HPDE6-E6E7 (cell line): ENCODE results near the gene PTCHD1.

Source experiments
- DNase-seq: peaks from one replicate; pipeline ENCODE4 v3.0.0; 2011; ENCODE audit warnings: missing footprints; ENCODE audit errors: extremely low spot score

The PTCHD1 gene

DNA sequence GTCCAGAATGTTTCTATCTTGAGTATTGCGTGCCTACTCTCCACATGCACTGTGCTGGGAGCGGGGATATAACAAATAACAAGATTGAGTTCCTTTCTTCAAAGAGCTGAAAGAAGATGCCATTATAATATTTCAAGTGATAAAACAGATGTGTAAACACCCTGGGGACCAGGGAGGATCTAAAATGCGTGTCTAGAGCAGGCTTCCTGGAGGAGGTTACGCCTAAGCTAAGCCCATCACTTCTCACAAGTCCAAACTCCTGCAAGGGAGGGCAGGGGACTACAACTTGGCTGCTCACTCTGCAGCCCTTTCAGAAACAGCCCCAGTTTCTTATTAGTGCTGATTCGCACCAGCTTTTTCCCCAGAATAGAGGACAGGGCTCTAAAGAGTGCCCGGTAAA lies 21.5 kb downstream of the PTCHD1 start:
- DNase-seq = no peak

DNA sequence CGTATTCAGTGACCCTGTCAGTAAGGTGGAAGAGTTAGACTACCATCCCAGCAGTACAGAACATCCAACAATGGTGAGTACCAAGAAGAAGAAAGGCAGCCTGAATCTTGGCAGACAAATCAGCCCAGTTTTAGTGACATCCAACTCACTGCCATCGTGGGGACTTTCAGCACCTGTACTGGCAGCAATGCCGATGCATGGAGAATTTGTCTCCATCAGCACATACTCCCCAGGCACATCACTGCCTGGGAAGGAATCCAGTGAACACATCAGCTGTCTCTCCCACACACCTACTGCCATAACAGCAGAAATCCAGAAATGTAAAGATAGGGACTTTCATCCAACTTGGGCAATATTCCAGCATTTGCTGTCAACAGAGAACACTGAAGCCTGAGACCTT lies 29.8 kb downstream of the PTCHD1 start:
- no peak for DNase-seq

DNA sequence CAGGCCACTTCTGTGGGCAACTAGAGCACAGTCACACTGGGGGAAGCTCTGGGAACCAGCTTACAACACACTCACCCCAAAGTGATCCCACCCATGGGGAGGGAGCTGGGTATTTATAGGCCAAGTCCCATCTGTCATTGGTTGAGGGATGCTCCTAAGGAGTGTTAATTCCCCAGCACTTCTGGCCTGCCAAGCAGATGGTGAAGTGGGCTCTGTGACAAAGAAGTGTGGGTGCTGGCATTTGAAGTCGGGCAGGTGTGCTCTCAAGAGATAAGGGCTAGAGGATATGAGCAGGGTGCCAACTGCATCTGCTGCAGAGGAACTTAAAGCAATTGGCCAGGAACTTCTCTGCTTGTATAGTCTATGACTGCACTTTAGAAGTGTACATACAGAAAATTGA lies 30.9 kb downstream of the PTCHD1 start:
- DNase-seq = no peak

DNA sequence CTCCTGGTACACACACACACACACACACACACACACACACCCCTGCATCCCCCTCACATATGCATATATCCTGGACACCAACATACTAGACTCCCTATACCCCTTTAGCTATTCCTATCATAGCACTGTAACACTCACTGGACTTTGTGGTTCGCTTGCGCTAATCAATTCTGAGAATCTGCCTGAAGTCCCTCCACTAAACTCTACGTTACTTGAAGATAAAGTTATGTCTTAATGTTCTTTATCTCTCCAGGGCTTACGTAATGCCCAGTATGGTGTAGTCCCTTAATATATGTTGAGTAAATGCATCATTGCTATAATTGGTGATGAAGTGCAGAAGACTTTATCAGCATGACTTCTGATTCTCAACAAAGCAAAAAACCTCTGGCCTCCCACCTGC lies 32.3 kb downstream of the PTCHD1 start:
- no peak for DNase-seq

DNA sequence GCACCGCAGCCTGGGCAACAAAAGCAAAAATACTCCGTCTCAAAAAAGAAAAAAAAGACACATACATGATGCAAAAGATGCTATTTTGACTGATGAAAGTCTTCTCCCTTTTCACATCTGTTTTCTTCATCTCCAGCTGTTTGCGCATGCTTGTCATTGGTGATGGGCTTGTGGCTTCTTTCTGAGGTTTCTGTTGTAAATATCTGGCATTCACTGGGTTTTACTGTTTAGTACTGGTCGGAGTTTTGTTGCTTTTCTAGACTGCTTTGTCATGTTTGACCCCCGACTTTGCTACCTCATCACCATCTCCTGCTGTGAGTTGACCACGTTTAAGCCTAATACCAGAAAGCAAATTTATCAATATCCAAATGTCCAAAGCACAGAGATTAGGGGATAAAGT lies 34.4 kb downstream of the PTCHD1 start:
- no peak for DNase-seq

DNA sequence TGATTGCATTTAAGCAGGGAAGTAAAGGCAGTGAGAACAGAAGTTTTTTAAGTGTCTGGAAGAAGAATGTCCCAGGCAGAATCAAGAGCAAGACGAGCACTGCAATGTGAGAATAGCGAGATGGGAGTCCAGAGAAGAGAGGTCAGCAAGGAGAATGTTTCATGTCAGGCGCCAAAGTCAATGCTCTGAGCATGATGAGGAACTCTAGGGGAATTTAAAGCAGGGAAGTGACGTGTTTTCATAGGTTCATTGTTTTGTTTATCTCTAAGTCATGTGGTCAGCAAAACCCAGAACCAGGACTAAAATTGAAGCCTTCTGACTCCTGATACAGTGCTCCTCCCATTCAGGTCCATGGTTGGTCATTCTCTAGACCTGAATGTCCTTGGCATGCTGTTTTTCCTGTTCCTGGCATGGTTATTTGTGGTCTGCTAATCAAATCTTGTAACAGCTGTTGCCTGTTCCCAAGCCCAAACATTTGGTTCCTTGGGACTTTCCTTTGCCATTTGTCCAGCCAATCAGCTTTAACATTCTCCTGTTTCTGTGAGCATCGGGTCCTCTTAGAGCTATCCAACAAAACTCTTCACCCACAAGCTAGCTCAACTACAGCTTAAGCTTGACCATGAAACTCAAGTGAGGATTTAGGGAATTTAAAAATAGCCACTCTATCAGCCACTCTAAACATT lies 37.7 kb downstream of the PTCHD1 start:
- no peak for DNase-seq

DNA sequence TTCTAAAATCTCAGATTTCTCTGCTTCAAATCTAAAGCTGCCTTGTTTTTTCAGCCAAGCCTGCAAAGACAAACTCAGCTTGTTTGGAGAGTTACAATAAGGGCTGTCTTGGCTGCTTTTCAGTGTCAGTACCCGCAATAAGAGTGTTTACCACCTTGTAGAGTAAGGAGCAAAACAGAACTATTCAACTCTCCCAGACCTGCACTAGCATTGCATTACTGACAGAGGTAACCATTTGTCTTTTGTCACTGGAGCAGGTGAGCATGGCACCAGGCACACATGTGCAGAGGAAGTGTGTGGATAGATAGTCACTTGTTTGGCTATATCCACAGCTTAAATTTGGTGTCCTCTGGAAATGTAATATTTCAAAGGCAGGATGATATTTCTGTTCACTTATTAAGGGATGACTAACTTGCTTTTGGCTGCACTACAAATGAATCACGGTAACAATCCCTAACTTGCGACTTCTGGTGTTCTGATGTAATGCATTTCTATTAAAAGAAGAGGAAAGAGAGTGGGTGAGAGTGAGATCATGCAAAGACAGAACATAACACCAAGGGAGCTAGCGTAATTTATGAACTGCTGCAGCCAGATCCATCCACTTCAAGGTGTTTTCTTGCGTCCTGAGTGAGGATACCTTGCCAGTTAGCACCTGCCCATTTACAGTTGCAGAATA lies 38.6 kb downstream of the PTCHD1 start:
- peak; percentile 40 for DNase-seq

DNA sequence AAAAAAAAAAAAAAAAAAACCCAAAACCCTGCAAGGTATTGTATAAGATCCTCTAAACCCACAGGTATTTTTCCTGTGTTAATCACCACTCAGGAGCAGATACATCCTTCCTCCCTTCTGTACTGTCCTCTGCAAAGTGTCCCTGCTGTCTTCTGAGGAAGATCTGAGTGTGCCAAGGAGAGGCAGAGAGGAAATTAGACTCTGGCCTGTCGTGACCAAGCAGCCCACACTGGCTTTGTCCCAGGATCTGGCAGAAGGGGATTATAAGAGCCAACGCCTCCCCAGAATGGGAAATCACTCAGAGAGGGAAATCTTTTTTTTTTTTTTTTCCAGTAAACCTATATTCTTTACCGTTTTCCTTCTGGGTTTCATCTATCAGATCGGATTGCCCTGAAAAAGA lies 39.6 kb downstream of the PTCHD1 start:
- DNase-seq = no peak

DNA sequence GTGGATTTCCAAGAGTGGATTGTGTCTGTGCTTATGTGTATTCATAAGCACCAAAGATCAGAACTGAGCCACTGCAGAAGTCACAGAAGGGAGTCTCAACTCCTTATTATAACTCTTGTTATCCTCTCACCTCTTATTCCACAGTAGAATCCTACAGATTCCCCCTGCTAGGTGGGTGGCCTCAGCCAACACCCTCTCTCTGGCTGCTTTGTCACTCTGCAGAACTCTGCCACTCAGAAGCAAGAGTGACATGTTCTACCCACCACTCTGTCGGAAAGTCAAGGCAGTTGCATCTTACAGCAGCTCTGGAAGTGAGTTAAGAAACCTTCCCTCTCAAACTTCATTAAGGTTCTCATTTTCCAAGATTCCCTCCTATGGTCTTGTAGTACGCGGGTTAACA lies 41.9 kb downstream of the PTCHD1 start:
- no peak for DNase-seq

DNA sequence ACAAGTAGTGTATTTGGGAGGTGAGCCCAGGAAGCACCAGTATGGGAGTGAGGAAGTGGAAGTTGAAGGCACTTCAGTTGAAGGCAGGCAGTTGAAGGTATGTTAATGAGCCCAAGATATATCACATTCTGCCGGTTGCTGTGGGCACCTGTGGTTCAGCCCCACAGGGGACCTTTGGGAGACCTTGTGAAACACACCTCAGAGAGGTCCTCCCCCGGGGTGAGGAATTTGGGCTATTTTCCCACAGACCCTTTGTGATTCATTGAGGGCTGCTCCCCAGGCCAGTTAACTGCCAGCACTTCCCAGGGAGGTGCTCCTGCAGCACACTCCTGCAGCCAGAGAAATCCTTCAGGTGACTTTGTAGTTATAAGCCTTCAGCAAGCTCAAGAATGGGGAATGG lies 45.9 kb downstream of the PTCHD1 start:
- no peak for DNase-seq

DNA sequence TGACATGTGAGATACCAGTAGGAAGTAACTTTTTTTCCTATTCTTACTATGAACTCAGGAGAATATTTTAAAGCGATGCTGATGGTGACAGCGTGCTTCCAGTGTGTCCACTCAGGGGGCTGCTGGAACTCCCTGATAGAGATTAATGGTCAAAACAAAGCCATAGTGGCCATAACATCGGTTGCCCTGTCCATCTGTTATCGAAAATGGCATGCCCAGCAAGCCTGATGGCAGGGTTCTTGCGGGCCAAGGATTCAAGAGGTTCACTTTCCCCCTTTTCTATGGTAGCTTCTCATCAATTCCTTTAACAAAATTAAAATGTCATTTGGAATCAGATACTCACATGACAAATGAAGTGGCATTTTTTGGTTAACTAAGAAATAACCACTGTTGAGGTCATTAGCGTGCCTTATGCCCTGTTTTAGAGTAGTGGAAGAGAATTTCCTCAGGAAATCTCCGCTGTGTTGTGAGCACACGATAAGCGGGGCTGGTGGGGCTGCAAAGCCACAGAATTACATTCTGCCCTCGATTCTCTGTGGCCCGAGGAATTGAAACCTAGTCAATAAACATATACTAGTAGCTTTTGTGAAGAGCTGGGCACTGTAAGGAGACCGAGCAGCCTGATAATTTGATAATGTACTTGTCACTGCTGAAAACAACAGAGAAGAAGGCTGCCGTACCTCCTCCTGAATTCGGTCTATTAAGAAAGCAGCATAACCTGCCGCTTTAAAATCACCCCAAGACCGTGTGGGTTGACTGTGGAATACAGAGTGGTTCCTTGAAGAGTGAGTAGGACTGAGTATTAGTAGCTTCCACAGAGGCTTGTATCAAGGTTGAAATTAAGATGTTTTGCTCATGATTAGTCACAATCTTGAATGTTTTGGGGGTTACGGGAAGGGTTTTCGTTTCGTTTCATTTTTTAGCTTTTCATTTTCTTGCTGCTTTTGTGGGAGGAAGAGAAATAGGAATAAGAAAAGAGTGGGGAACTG lies 46.7 kb downstream of the PTCHD1 start:
- DNase-seq = no peak

DNA sequence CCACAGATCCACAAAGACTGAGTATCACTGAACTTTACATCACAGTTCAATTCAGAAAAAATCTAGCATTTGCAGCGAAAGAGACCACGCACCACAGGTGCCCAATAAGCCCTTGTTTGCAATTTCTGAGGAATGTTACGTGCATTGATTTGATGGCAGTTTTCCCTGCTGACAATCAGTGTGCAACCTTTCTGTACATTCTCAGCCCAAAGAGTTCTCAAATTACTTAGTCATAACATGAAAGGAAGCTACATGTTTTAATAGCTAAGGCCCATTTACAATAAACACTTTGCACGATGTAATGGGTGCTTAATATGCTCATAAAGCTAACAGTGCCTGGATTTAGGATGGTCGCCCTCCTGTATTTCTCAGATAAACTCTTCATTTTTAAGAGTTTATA lies 47.9 kb downstream of the PTCHD1 start:
- no peak for DNase-seq

DNA sequence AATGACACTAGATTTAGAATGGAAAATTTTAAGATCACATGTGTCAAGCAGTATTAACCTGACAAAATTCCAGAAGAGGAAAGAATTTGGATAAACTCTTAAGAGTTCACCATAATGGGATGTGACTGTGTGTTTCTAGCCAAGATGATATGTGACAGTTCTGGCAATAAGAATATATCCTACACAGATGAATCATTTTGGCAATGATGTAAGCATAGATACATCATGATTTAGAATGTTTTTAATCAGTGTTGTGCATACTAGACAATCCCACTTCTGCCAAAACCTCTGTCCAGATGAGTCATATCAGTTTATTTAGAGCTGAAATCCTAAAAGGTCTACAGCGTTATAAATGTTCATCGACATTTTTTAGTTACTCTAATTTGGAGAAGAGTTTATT lies 48.8 kb downstream of the PTCHD1 start:
- DNase-seq = no peak

DNA sequence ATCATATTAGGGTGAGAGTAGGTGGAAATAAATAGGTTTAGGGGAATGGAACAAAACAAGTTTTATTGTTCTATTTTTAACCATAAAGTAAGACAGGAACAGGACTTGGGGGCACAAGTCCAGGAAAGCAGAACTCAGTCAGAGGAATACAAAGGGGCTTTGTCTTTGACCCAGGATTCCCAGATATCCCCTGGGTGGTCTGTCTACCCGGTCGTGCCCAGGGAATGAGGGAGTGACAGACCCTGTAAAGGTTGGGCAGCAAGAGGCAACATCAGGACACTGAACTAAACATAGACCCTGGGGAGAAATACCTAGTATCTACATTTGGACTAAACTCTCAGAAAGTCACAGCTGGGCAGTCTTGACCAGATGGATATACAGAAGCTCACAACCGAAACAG lies 50.6 kb downstream of the PTCHD1 start:
- DNase-seq = no peak

DNA sequence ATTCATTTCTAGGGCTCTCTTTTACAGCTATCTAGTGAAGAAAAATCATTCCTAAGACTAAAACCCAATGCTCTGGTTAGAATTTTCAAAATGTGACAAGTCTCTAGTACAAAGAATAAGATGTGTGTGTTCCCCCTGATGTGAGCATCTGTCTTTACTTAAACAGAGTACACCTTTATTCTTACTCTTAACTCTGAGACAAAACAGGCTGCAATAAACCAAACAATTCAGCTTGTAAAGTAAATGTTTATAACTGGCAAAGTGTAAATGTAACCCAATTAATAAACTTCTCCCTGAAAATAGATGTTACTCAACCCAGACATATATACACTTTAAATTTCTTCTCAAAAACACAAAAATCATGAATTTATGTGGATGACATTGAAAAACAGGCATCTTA lies 51.6 kb downstream of the PTCHD1 start:
- no peak for DNase-seq

DNA sequence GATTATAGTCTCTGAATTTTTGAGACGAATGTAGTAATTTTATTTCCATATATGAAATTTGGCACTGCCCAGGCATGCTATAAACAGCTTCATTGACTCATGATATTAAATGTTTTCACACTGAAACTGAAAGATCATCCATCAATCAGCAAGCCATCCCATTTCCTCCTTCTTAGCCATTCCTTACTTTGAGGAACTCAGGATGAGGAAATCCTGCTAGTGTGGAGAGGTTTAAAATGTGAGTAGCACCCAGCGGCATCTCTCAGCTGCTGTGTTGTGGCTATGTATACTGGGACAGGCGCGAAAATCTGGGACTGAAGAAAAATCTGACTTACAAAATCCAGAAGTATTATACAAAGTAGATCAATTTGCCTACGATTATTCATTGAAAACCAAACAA lies 52.1 kb downstream of the PTCHD1 start:
- DNase-seq = no peak

DNA sequence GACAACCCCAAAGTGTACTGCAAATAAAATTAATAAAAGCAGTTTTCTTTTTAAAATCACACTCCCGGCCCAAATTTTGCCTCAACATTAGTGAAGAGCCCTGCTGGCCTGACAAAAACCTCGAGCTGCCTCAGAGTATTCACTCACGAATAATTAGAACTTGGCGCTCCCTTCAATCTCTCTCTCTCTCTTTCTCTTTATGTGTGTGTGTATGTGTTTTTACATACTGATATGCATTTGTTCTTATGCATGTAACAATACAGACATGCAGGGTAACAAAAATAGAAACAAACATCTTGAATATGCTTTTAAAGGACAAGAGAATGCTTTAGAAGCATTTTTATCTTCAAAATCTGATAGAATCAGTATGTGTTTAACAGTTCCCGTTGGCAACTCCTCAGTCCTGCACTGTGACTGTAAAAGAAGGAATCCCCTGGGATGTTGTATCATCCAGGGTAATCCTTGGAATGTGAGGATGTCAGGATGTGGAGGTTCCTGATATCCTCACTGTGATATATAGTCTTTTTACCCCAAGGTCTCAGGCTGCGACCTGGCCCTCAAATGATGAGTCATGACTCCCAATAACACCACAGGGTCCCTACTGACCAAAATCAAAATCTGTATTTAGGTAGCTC lies 53.0 kb downstream of the PTCHD1 start:
- DNase-seq = no peak

DNA sequence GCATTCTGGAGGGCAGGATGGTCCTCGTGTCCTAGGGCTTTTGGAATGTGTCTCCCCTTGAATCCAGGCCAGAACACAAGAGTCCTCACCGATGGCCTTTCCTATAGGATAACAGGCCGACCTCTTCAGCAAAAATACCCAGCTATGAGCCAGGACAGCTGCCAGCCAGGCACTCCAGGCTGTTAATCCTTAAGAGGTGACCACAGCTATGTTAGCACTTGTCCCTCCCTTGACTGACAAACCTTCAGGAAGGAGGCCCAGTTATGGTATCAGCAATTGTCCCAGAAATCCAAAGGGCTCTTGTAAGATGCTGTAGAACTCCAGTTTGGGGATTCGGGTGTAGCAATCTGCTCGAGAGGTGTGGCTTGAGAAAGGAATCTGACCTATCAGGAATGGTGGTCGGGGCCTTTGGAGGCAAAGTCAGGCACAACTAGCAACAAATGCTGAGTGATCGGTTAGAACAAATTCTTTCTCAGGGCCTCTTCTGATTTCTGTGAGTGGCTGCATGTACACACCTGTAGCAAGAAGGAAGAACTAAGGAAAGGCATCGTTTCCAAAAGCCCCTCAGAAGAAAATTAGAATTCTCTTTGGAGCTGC lies 54.6 kb downstream of the PTCHD1 start:
- DNase-seq = no peak

DNA sequence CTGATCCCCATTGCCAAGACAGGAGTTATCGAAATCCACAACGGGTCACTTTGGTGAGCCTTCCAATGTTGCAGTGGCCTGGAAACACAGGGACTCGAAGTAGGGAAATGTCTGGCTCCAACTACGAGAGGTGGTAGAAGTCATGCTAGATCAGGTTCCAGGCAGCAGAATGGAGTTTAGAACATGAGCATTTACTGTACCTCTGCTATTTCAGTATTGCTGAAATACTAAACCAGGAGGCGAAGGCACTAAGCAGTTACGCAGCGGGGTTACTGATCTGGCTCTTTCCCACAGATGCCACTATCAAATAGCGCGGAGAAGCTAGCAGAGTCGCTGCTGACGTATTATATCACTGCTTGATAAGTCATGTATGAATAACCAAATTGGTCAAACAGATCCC lies 56.3 kb downstream of the PTCHD1 start:
- DNase-seq = no peak

DNA sequence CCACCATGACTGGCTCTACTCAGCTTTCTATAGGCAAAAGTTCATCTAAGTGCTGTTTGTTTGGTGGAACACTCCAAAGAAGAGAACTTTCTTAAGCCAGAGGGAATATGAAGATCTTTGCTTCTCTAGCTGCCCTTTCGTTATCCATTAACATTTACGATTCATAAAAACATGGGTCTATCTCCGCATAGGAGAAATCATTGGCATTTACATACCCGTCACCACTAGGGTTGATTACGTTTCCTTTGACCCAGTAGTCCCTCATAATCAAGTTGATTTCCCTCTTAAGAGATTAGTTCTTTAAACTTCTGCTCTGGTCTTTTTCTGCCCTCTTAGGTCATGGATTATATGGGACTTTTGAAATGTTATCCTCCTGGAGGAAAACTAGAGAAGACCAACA lies 57.5 kb downstream of the PTCHD1 start:
- DNase-seq = no peak

DNA sequence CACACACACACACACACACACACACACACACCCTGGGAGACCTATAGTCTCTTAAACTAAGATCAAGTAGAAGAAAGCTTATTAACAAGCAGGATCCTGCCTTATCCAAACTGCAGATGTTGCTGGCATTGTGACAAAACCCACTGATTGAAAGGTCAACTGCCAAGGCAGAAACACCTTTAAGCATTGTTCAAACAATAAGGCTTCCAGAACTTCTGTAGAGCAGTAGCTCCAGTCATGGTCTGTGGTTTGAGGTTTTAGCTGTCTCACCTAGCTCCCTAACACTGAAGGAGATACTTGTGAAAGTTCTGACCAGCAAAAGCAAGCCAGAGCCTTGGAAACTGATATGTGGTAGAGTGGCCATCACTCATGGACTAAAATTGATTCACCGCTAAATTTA lies 59.8 kb downstream of the PTCHD1 start:
- no peak for DNase-seq

DNA sequence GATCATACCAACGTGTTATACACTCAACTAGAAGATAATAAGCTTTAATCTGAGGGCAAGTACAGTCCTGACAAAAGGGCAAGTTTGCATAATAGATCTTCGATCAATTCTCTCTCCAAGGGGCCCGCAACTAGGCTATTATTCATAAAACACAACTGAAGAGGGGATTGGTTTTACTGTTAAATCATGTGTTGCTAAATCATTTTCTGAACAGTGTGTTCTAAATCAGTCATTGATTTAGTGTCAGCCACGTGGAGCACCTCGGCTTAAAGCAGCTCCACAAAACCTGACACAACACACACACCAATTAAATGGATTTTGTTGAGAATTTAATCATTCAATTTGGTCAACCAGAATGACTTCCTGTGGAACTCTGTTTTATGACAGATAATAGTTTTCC lies 61.6 kb downstream of the PTCHD1 start:
- no peak for DNase-seq
